OCI-LY3 (cell line): Measurements from ENCODE around the gene SLC38A10.

ENCODE experiments used
- H2AFZ ChIP-seq: fragments of 200-600, 300-600 bp; shearing (Covaris generic); 2 replicates; pipeline ENCODE4 v1.6.0; 2014; ENCODE audit warnings: antibody characterized with exemption, low read depth, low read length
- H3K27ac ChIP-seq: fragments of 200-600, 300-600 bp; sonication (generic); 2 replicates; pipeline ENCODE4 v1.5.1; 2014; ENCODE audit warnings: mild to moderate bottlenecking, low read length, moderate library complexity, mixed read lengths
- H3K27me3 ChIP-seq: fragments of 200-600, 300-600 bp; sonication (generic); 2 replicates; pipeline ENCODE4 v1.6.1; 2014; ENCODE audit warnings: low read depth, low read length, mixed read lengths
- H3K36me3 ChIP-seq: fragments of 200-600, 300-600 bp; sonication (generic); replicated peaks from 2 replicates; pipeline ENCODE3; 2014; ENCODE audit warnings: low read depth, low read length, mixed read lengths
- H3K4me1 ChIP-seq: fragments of 300-600, 200-600 bp; sonication (generic); 2 replicates; pipeline ENCODE4 v1.6.1; 2014; ENCODE audit warnings: low read length, mixed read lengths
- H3K4me2 ChIP-seq: fragments of 200-600, 300-600 bp; sonication (generic); 2 replicates; pipeline ENCODE4 v1.6.1; 2014; ENCODE audit warnings: low read length, mixed read lengths
- H3K4me3 ChIP-seq: fragments of 300-600, 200-600 bp; sonication (generic); 2 replicates; pipeline ENCODE4 v1.5.1; 2014; ENCODE audit warnings: antibody characterized with exemption, mild to moderate bottlenecking, low read length, moderate library complexity
- H3K79me2 ChIP-seq: fragments of 300-600, 200-600 bp; shearing (Covaris generic); 2 replicates; pipeline ENCODE4 v1.6.1; 2014; ENCODE audit warnings: mild to moderate bottlenecking, low read length, mixed read lengths
- H3K9ac ChIP-seq: fragments of 300-600, 200-600 bp; shearing (Covaris generic); 2 replicates; pipeline ENCODE4 v1.6.0; 2014; ENCODE audit warnings: mild to moderate bottlenecking, low read length, moderate library complexity
- H3K9me3 ChIP-seq: fragments of 200-600, 300-600 bp; shearing (Covaris generic); 2 replicates; pipeline ENCODE4 v1.6.1; 2014; ENCODE audit warnings: low read length, mixed read lengths; ENCODE audit not compliant: insufficient read depth
- H4K20me1 ChIP-seq: fragments of 200-600, 300-600 bp; sonication (generic); 2 replicates; pipeline ENCODE4 v1.6.1; 2016; ENCODE audit warnings: low read length, mixed read lengths; ENCODE audit not compliant: insufficient read depth
- CTCF ChIP-seq: fragments of 200-600, 300-600 bp; sonication (generic); IDR thresholded peaks from 2 replicates; pipeline ENCODE4 v1.5.1; 2014; ENCODE audit warnings: antibody characterized with exemption, low read length, low read depth
- EZH2phosphoT487 ChIP-seq: fragments of 200-600 bp; shearing (Covaris generic); IDR thresholded peaks from 2 replicates; pipeline ENCODE4 v1.6.1; 2018; ENCODE audit warnings: antibody characterized with exemption, mixed run types, low read depth

Gene SLC38A10

GRCh38 chr17:81302861-81303333, 7.8 kb upstream of the SLC38A10 start:
- Histone ChIP-seq H3K4me1 (no peaks in the 10 kb centered on the region), H4K20me1 (no peaks in the 10 kb centered on the region; the same call in 1 of the 2 replicates), H3K27me3 (no peaks in the 10 kb centered on the region), H3K27ac (no peak overlapping the region), H3K9me3 (no peaks in the 10 kb centered on the region), H3K36me3 (no peaks in the 10 kb centered on the region), H3K4me3 (no peak overlapping the region), H3K9ac (no peak overlapping the region), H3K79me2 (no peaks in the 10 kb centered on the region), H2AFZ (no peak overlapping the region), H3K4me2 (no peak overlapping the region)
- TF ChIP-seq CTCF, result no peak
- TF ChIP-seq EZH2phosphoT487, result no peak

- no peak overlapping the region for H2AFZ ChIP-seq
- TF ChIP-seq EZH2phosphoT487 (no peak), CTCF (no peak)
- no peaks in the 10 kb centered on the region for H3K36me3 ChIP-seq
- H3K9ac ChIP-seq, result no peak overlapping the region
- H3K27me3 ChIP-seq, result no peaks in the 10 kb centered on the region
- H4K20me1 ChIP-seq, result no peaks in the 10 kb centered on the region; the same call in 1 of the 2 replicates
- no peak overlapping the region for H3K4me2 ChIP-seq
- H3K4me1 ChIP-seq, result no peaks in the 10 kb centered on the region
- H3K79me2 ChIP-seq, result no peaks in the 10 kb centered on the region
- H3K9me3 ChIP-seq, result no peaks in the 10 kb centered on the region
- no peak overlapping the region for H3K27ac ChIP-seq
- no peak overlapping the region for H3K4me3 ChIP-seq
Observed at GRCh38 chr17:81302324-81302723, 7.2 kb upstream of the SLC38A10 start.

GRCh38 chr17:81301195-81302144, 6.4 kb upstream of the SLC38A10 start:
- H2AFZ ChIP-seq, result no peak overlapping the region
- no peaks in the 10 kb centered on the region for H3K27me3 ChIP-seq
- H3K79me2 ChIP-seq, result no peaks in the 10 kb centered on the region
- no peak overlapping the region for H3K27ac ChIP-seq
- H3K4me1 ChIP-seq, result 0 out of 2 replicates have a peak, but pooled peaks cover under 1% of the 10 kb centered on the region
- H4K20me1 ChIP-seq, result no peaks in the 10 kb centered on the region; the same call in 1 of the 2 replicates
- no peaks in the 10 kb centered on the region for H3K9me3 ChIP-seq
- no peak overlapping the region for H3K4me3 ChIP-seq
- no peak overlapping the region for H3K9ac ChIP-seq
- no peak overlapping the region for H3K4me2 ChIP-seq
- TF ChIP-seq EZH2phosphoT487 (no peak), CTCF (no peak)
- no peaks in the 10 kb centered on the region for H3K36me3 ChIP-seq

GRCh38 chr17:81300586-81301155, 5.6 kb upstream of the SLC38A10 start:
- Histone ChIP-seq H2AFZ (no peak overlapping the region), H3K79me2 (no peaks in the 10 kb centered on the region), H3K4me3 (no peak overlapping the region), H3K27ac (no peak overlapping the region), H3K36me3 (no peaks in the 10 kb centered on the region), H3K4me1 (0 out of 2 replicates have a peak, but pooled peaks cover 4% of the 10 kb centered on the region), H4K20me1 (no peaks in the 10 kb centered on the region; the same call in 1 of the 2 replicates), H3K9me3 (no peaks in the 10 kb centered on the region), H3K27me3 (no peaks in the 10 kb centered on the region), H3K9ac (no peak overlapping the region), H3K4me2 (no peak overlapping the region)
- no peak for TF ChIP-seq CTCF
- no peak for TF ChIP-seq EZH2phosphoT487
